Transverse colon (tissue), 4 donors: ENCODE data around the gene HSPB7.

ENCODE experiments used
- EP300 ChIP-seq: sonication (generic); formaldehyde crosslinking; IDR thresholded peaks from one replicate; pipeline ENCODE4 v1.6.1; 2017; ENCODE audit warnings: antibody characterized with exemption, low read depth
- POLR2A ChIP-seq: fragments of 450-650 bp; IDR thresholded peaks from one replicate; pipeline ENCODE4 v1.6.1; 2016; ENCODE audit warnings: antibody characterized with exemption, mild to moderate bottlenecking, moderate library complexity
- POLR2AphosphoS5 ChIP-seq, 3 donors: sonication (generic); formaldehyde crosslinking; IDR thresholded peaks; one replicate each; pipeline ENCODE4 v1.6.1; 2016; ENCODE audit warnings: antibody characterized with exemption in 3 of 3
- TF ChIP-seq, protein P1 (sequence below), 5 experiments: fragments of 200-600 bp in 3 of 5; fragments of 450-650 bp in 2 of 5; sonication (generic) in 3 of 5; IDR thresholded peaks; 1 replicate in 2 of 5; 2 replicates in 3 of 5; pipeline ENCODE4 v1.5.1; 2016 to 2017; ENCODE audit warnings: antibody characterized with exemption in 5 of 5, inconsistent platforms in 3 of 5, mild to moderate bottlenecking in 2 of 5, moderate library complexity in 1 of 5

- TF ChIP-seq, protein P1, sequence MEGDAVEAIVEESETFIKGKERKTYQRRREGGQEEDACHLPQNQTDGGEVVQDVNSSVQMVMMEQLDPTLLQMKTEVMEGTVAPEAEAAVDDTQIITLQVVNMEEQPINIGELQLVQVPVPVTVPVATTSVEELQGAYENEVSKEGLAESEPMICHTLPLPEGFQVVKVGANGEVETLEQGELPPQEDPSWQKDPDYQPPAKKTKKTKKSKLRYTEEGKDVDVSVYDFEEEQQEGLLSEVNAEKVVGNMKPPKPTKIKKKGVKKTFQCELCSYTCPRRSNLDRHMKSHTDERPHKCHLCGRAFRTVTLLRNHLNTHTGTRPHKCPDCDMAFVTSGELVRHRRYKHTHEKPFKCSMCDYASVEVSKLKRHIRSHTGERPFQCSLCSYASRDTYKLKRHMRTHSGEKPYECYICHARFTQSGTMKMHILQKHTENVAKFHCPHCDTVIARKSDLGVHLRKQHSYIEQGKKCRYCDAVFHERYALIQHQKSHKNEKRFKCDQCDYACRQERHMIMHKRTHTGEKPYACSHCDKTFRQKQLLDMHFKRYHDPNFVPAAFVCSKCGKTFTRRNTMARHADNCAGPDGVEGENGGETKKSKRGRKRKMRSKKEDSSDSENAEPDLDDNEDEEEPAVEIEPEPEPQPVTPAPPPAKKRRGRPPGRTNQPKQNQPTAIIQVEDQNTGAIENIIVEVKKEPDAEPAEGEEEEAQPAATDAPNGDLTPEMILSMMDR (IDR thresholded peaks at IDR 0.05) = no peak
- TF ChIP-seq POLR2A (no peak), POLR2AphosphoS5 (IDR thresholded peaks at IDR 0.05) (no peak), EP300 (no peak)
Measured at GRCh38 chr1:15994081-15994480, 23.8 kb downstream of the HSPB7 start.
